GM12864 (cell line): ENCODE measurements around the gene CCDC83.
"Not testable (repeated sequence)": the region's sequence is repeated elsewhere in the genome, so short reads cannot be mapped to it uniquely, and the experiment has no call there.

Experiments
- DNase-seq: peaks from one replicate; pipeline ENCODE4 v3.0.0-alpha.2; 2011; ENCODE audit warnings: low read depth
- H3K4me3 ChIP-seq: 2 replicates; pipeline ENCODE4 v1.5.1; 2011; ENCODE audit warnings: mild to moderate bottlenecking, low read depth, low read length, control low read depth
- CTCF ChIP-seq: IDR thresholded peaks from 2 replicates; pipeline ENCODE4 v1.5.1; 2011; ENCODE audit warnings: low read depth, mild to moderate bottlenecking, moderate library complexity, low read length, control low read depth, inconsistent platforms; ENCODE audit errors: missing control alignments

CCDC83 gene

GRCh38 chr11:85829172-85829571 is 26.0 kb upstream of the CCDC83 start:
- DNase-seq = no peak

GRCh38 chr11:85831050-85831449 is 24.1 kb upstream of the CCDC83 start:
- no peak for TF ChIP-seq CTCF
- H3K4me3 ChIP-seq = no peak overlapping the region
- DNase-seq = no peak

More at GRCh38 chr11:85829172-85829571, 26.0 kb upstream of the CCDC83 start:
- TF ChIP-seq CTCF = no peak
- H3K4me3 ChIP-seq = no peak overlapping the region

- no peak for DNase-seq
- H3K4me3 ChIP-seq = no peak overlapping the region
- TF ChIP-seq CTCF = no peak
Observed at GRCh38 chr11:85835263-85835662, 19.9 kb upstream of the CCDC83 start.

- no peak overlapping the region for H3K4me3 ChIP-seq
- no peak for DNase-seq
- TF ChIP-seq CTCF = no peak
Observed at GRCh38 chr11:85835729-85836128, 19.5 kb upstream of the CCDC83 start.

GRCh38 chr11:85840932-85841331 is 14.3 kb upstream of the CCDC83 start:
- not testable (repeated sequence) for DNase-seq, H3K4me3 ChIP-seq

GRCh38 chr11:85843929-85844328 is 11.3 kb upstream of the CCDC83 start:
- DNase-seq = no peak
- TF ChIP-seq CTCF = no peak
- no peak overlapping the region for H3K4me3 ChIP-seq

- no peak overlapping the region for H3K4me3 ChIP-seq
- DNase-seq = no peak
Observed at GRCh38 chr11:85844439-85845123, 10.6 kb upstream of the CCDC83 start.

More at GRCh38 chr11:85844439-85845123, 10.6 kb upstream of the CCDC83 start:
- TF ChIP-seq CTCF = no peak
